B cell (primary cell): ENCODE measurements around the gene ZBED4. TPM values are rescaled to one million over a fixed set of nuclear protein-coding genes. Genes with fewer than 3 reads are reported as not detected.

Experiments used
- ATAC-seq: fragments of 200-7000 bp; cut with Tn5 transposase; one replicate; pipeline ENCODE4 v1.10.0; 2021; ENCODE audit warnings: low read depth, mild to moderate bottlenecking, moderate number of reproducible peaks, moderate library complexity
- CTCF ChIA-PET: fragments of 350-600 bp; sonication (Branson Sonifier 250); formaldehyde crosslinking; loops from one replicate; lab custom pipeline; 2021; ENCODE audit warnings: antibody characterized with exemption, inconsistent platforms; lab: Charles Lee
- POLR2A ChIA-PET: fragments of 350-600 bp; sonication (Branson Sonifier 250); formaldehyde crosslinking; loops from one replicate; lab custom pipeline; 2021; ENCODE audit warnings: antibody characterized with exemption; lab: Charles Lee
- DNase-seq: peaks from one replicate; pipeline ENCODE4 v3.0.0; 2013
- H2AFZ ChIP-seq: 2 replicates; pipeline ENCODE4 v1.6.1; 2012; ENCODE audit warnings: mild to moderate bottlenecking, low read depth, low read length; ENCODE audit not compliant: insufficient read depth, poor library complexity, severe bottlenecking
- H3K27ac ChIP-seq, 2 donors: 1 replicate in 1 of 2; 2 replicates in 1 of 2; pipeline ENCODE4 v1.5.1; 2012 to 2013; ENCODE audit warnings: low read length in 2 of 2, mild to moderate bottlenecking in 2 of 2, moderate library complexity in 1 of 2
- H3K27me3 ChIP-seq, 4 experiments: fragments of 200-600 bp in 1 of 4; sonication (generic) in 1 of 4; replicated peaks in 1 of 4; 1 replicate in 2 of 4; 2 replicates in 2 of 4; pipeline versions ENCODE4 v1.6.1 to v1.7.0; 2013 to 2016; ENCODE audit warnings: low read length in 3 of 4, mild to moderate bottlenecking in 2 of 4, mixed read lengths in 1 of 4, moderate library complexity in 1 of 4; ENCODE audit not compliant: insufficient read depth in 4 of 4, control insufficient read depth in 3 of 4; ENCODE audit errors: control extremely low read depth in 1 of 4
- H3K36me3 ChIP-seq, 2 experiments: replicated peaks in 1 of 2; 1 replicate in 1 of 2; 2 replicates in 1 of 2; pipeline versions ENCODE4 v1.6.1 to v1.7.1; 2013; ENCODE audit warnings: low read length in 1 of 2; ENCODE audit not compliant: insufficient read depth in 2 of 2, control insufficient read depth in 1 of 2; ENCODE audit errors: control extremely low read depth in 1 of 2, extremely low read depth in 1 of 2
- H3K4me1 ChIP-seq, 2 donors: fragments of 200-600 bp in 1 of 2; sonication (generic) in 1 of 2; 1 replicate in 1 of 2; 2 replicates in 1 of 2; pipeline versions ENCODE4 v1.5.1 to v1.6.1; 2013 to 2017; ENCODE audit warnings: low read length in 2 of 2; ENCODE audit not compliant: control insufficient read depth in 2 of 2, insufficient read depth in 2 of 2
- H3K4me2 ChIP-seq: replicated peaks from 2 replicates; pipeline ENCODE3; 2012; ENCODE audit warnings: mild to moderate bottlenecking, low read depth, low read length; ENCODE audit not compliant: poor library complexity, severe bottlenecking
- H3K4me3 ChIP-seq, 5 experiments: fragments of 200-600 bp in 1 of 5; sonication (generic) in 1 of 5; 1 replicate in 3 of 5; 2 replicates in 2 of 5; pipeline versions ENCODE4 v1.5.1 to v1.7.0; 2011 to 2016; ENCODE audit warnings: low read length in 4 of 5, mild to moderate bottlenecking in 4 of 5, low read depth in 2 of 5, control low read depth in 1 of 5, moderate library complexity in 1 of 5; ENCODE audit not compliant: insufficient read depth in 1 of 5; ENCODE audit errors: control extremely low read depth in 1 of 5, extremely low read depth in 1 of 5
- H3K79me2 ChIP-seq: fragments of 200-600 bp; sonication (generic); one replicate; pipeline ENCODE4 v1.6.0; 2016; ENCODE audit warnings: low read length; ENCODE audit not compliant: control insufficient read depth, insufficient read depth
- H3K9ac ChIP-seq: fragments of 200-600 bp; sonication (generic); 2 replicates; pipeline ENCODE4 v1.6.1; 2017; ENCODE audit warnings: mild to moderate bottlenecking, low read length, moderate library complexity
- H3K9me3 ChIP-seq, 3 donors: one replicate each; pipeline versions ENCODE4 v1.6.1 to v1.7.1; 2013; ENCODE audit warnings: low read length in 2 of 3; ENCODE audit not compliant: control insufficient read depth in 2 of 3, insufficient read depth in 1 of 3; ENCODE audit errors: control extremely low read depth in 1 of 3
- H4K20me1 ChIP-seq: 2 replicates; pipeline ENCODE4 v1.6.0; 2012; ENCODE audit warnings: mild to moderate bottlenecking, low read length; ENCODE audit not compliant: insufficient read depth, control insufficient read depth, poor library complexity, severe bottlenecking
- H3K27ac Mint-ChIP-seq: one replicate; pipeline ENCODE4 v1.8.0; 2021; ENCODE audit warnings: mixed read lengths
- H3K27me3 Mint-ChIP-seq: one replicate; pipeline ENCODE4 v1.8.0; 2021; ENCODE audit warnings: mixed read lengths
- H3K4me1 Mint-ChIP-seq: one replicate; pipeline ENCODE4 v1.8.0; 2021; ENCODE audit warnings: mixed read lengths
- H3K4me3 Mint-ChIP-seq: one replicate; pipeline ENCODE4 v1.8.0; 2021; ENCODE audit warnings: mixed read lengths
- H3K9me3 Mint-ChIP-seq: one replicate; pipeline ENCODE4 v1.8.0; 2022; ENCODE audit warnings: mixed read lengths; ENCODE audit not compliant: insufficient read depth
- CTCF ChIP-seq: fragments of 200-600 bp; IDR thresholded peaks from one replicate; pipeline ENCODE4 v1.8.0; 2022; ENCODE audit warnings: antibody characterized with exemption, mild to moderate bottlenecking
- EZH2 ChIP-seq: IDR thresholded peaks from 2 replicates; pipeline ENCODE4 v1.6.1; 2012; ENCODE audit warnings: borderline replicate concordance, low read depth, mild to moderate bottlenecking, moderate library complexity, low read length; ENCODE audit not compliant: insufficient read depth, poor library complexity, severe bottlenecking
- WGBS: methylation state at CpG from one replicate; pipeline ENCODE4 v1.1.5; 2013; ENCODE audit warnings: missing lambda C conversion rate; ENCODE audit not compliant: insufficient coverage; 5-methylcytosine and 5-hydroxymethylcytosine counted together
- intact Hi-C: fragments of 100-400 bp; cut with micrococcal nuclease; formaldehyde crosslinking; loops from one replicate; pipeline ENCODE4 v1.10.0; 2022
- polyA plus RNA-seq: library from polyadenylated mRNA; depleted of rRNA; stranded (reverse); fragments of >200 nt; gene quantifications from 2 replicates; pipeline ENCODE4 v1.2.3, GENCODE V29; 2012
- total RNA-seq, 2 donors: library from RNA; stranded (reverse); fragments of 120-200 nt in 1 of 2; gene quantifications; 1 replicate in 1 of 2; 2 replicates in 1 of 2; pipeline versions ENCODE4 v1.2.3 to v1.2.4, GENCODE V29; 2013 to 2022

Gene ZBED4
- total and polyA plus RNA-seq, 2 donors (not counting 1 experiment from before 2014, with no cell fraction given): 5.9 to 14.6 TPM

DNA sequence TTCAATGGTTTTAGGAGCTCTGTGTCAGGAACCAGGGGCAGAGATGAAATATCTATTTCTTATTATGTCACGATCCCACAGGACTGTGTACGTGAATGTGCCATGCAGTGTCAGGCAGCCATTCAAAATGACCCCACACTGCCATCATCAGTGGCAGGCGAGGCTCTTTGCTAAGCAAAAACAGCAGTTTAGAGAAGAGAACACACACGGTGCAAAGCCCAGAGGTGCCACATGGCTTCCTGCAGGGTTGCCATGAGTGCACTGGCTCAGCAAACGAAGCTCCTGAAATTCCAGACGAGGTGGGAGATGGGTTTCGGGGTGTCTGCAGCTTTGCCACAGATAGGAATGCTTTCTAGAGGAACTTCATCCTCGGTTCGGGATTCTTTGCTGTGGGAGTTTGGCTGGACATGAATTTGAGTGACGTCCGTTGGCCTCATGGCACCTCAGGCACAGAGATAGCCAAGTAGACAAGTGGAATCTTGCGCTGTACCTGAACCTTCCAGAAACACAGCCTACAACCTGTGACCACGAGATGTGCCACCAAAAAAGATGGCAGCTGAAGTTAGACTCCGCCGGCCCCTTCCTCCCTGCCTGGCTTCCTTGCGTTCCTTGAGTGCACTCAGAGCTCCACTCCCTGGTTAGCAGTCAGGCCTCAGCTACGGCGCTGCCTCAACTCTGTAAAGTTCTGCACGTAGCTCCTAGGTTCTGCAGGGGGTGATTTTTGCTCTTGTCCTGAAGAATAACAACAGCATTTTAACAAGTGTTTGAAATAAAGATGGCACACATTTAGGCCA is 7.8 kb upstream of the ZBED4 start:
- CTCF ChIA-PET: no interaction called here
- no peak for DNase-seq
- no peak for ATAC-seq
- H3K27me3 ChIP-seq: peaks cover 0 to 40% (median 18%) of the 10 kb centered on the region in 4 experiments
- intact Hi-C loops: no loop called here
- no peaks in the 10 kb centered on the region for H3K36me3 ChIP-seq
- H2AFZ ChIP-seq: no peak overlapping the region
- peaks cover 7% of the 10 kb centered on the region for H4K20me1 ChIP-seq
- POLR2A ChIA-PET: no interaction called here
- peaks cover 0 to 14% (median 0%) of the 10 kb centered on the region in 3 donors for H3K9me3 ChIP-seq
- Mint-ChIP-seq H3K27ac (peak overlapping the region; percentile 32), H3K27me3 (peaks cover 27% of the 10 kb centered on the region), H3K4me1 (peaks cover 14% of the 10 kb centered on the region), H3K4me3 (no peak overlapping the region), H3K9me3 (no peaks in the 10 kb centered on the region)
- no peak overlapping the region for H3K4me3 ChIP-seq
- no peak overlapping the region for H3K27ac ChIP-seq
- no peak overlapping the region for H3K4me2 ChIP-seq
- H3K9ac ChIP-seq: no peak overlapping the region
- no peaks in the 10 kb centered on the region for H3K79me2 ChIP-seq
- TF ChIP-seq EZH2: no peak
- H3K4me1 ChIP-seq: peaks cover 22% of the 10 kb centered on the region in 2 donors
- 83% methylated on average over 19 of the region's 19 CpGs for WGBS

GRCh38 chr22:49847751-49848689 is 5.6 kb upstream of the ZBED4 start:
- Histone ChIP-seq H3K27me3 (peaks cover 0 to 40% (median 21%) of the 10 kb centered on the region in 4 experiments), H3K27ac (no peak overlapping the region), H3K36me3 (no peaks in the 10 kb centered on the region), H3K9ac (peak overlapping the region; percentile 39), H3K4me2 (peak overlapping the region; percentile 91), H3K4me1 (peaks cover 22 to 31% of the 10 kb centered on the region in 2 donors), H3K4me3 (peak overlapping the region in 2 of 5 experiments; percentile 38 to 39), H3K9me3 (peaks cover 0 to 14% (median 0%) of the 10 kb centered on the region in 3 donors), H2AFZ (peak overlapping the region; percentile 42), H3K79me2 (no peaks in the 10 kb centered on the region), H4K20me1 (peaks cover 7% of the 10 kb centered on the region)
- H3K9me3 Mint-ChIP-seq: no peaks in the 10 kb centered on the region
- H3K27me3 Mint-ChIP-seq: peaks cover 35% of the 10 kb centered on the region
- 26% methylated on average over 61 of the region's 64 CpGs for WGBS
- intact Hi-C loops: no loop called here
- DNase-seq: peak; percentile 35
- no peak for ATAC-seq
- peak overlapping the region; percentile 49 for H3K4me3 Mint-ChIP-seq
- POLR2A ChIA-PET: no interaction called here
- no peak overlapping the region for H3K27ac Mint-ChIP-seq
- CTCF ChIA-PET: no interaction called here
- TF ChIP-seq CTCF (no peak), EZH2 (peak; percentile 39)
- H3K4me1 Mint-ChIP-seq: peaks cover 22% of the 10 kb centered on the region
